Activated CD4-positive, alpha-beta T cell treated with anti-CD3 and anti-CD28 coated beads, Interleukin-2, amount 10 ng/mL, durations not matched to agents 7 days and 5 days (primary cell): Measurements from ENCODE around the gene DLGAP5. TPM values are rescaled to one million over a fixed set of nuclear protein-coding genes. Genes with fewer than 3 reads are reported as not detected.

Experiments
- CTCF ChIA-PET: fragments of 350-600 bp; sonication (Branson Sonifier 250); formaldehyde crosslinking; loops from one replicate; lab custom pipeline; 2021; ENCODE audit warnings: antibody characterized with exemption; lab: Charles Lee
- POLR2A ChIA-PET: fragments of 350-600 bp; sonication (Branson Sonifier 250); formaldehyde crosslinking; loops from one replicate; lab custom pipeline; 2021; ENCODE audit warnings: antibody characterized with exemption; lab: Charles Lee
- DNase-seq: peaks from one replicate; pipeline ENCODE4 v3.0.0-alpha.2; 2020
- H3K27ac Mint-ChIP-seq: one replicate; pipeline ENCODE4 v1.8.0; 2021; ENCODE audit warnings: mild to moderate bottlenecking, moderate library complexity, mixed read lengths
- H3K27me3 Mint-ChIP-seq: one replicate; pipeline ENCODE4 v1.8.0; 2021; ENCODE audit warnings: mixed read lengths
- H3K36me3 Mint-ChIP-seq: one replicate; pipeline ENCODE4 v1.8.0; 2021; ENCODE audit warnings: low read depth, mixed read lengths
- H3K4me1 Mint-ChIP-seq: one replicate; pipeline ENCODE4 v1.8.0; 2021; ENCODE audit warnings: mixed read lengths
- H3K4me3 Mint-ChIP-seq: one replicate; pipeline ENCODE4 v1.8.0; 2021; ENCODE audit warnings: mild to moderate bottlenecking, moderate library complexity, mixed read lengths
- H3K9me3 Mint-ChIP-seq: one replicate; pipeline ENCODE4 v1.8.0; 2021; ENCODE audit warnings: mixed read lengths
- total RNA-seq, 2 experiments: library from RNA; stranded (reverse); gene quantifications; one replicate each; pipeline ENCODE4 v1.2.3, GENCODE V29; 2021

DLGAP5 gene
- total RNA-seq, 2 experiments from 2014 or later, result 109 to 117 TPM

- Mint-ChIP-seq H3K4me1 (peaks cover 10% of the 10 kb centered on the region), H3K9me3 (no peaks in the 10 kb centered on the region), H3K27ac (no peak overlapping the region), H3K27me3 (peaks cover 18% of the 10 kb centered on the region), H3K4me3 (no peak overlapping the region), H3K36me3 (no peaks in the 10 kb centered on the region)
- DNase-seq, result no peak
- POLR2A ChIA-PET, result no interaction called here
- CTCF ChIA-PET, result interaction anchor here (0.6 to 3.0 kb wide), 3 partner anchors 8 to 51 kb away, joined by 3 to 11 read pairs (median 4); no protein-coding TSS in a partner anchor
These were observed 75.5 kb downstream of the DLGAP5 start for GRCh38 chr14:55115861-55116245.

GRCh38 chr14:55115460-55115859, 75.9 kb downstream of the DLGAP5 start:
- no peak overlapping the region for H3K4me3 Mint-ChIP-seq
- peaks cover 18% of the 10 kb centered on the region for H3K27me3 Mint-ChIP-seq
- no peaks in the 10 kb centered on the region for H3K9me3 Mint-ChIP-seq
- no peak overlapping the region for H3K27ac Mint-ChIP-seq
- POLR2A ChIA-PET, result no interaction called here
- H3K4me1 Mint-ChIP-seq, result peaks cover 10% of the 10 kb centered on the region
- no peaks in the 10 kb centered on the region for H3K36me3 Mint-ChIP-seq
- DNase-seq, result no peak
- CTCF ChIA-PET, result interaction anchor here (0.6 to 3.0 kb wide), 4 partner anchors 10 to 51 kb away, joined by 3 to 11 read pairs (median 4); partner anchors contain the start of gene LGALS3

GRCh38 chr14:55114720-55115119, 76.7 kb downstream of the DLGAP5 start:
- H3K27ac Mint-ChIP-seq, result no peak overlapping the region
- H3K4me3 Mint-ChIP-seq, result no peak overlapping the region
- H3K36me3 Mint-ChIP-seq, result no peaks in the 10 kb centered on the region
- DNase-seq, result no peak
- ChIA-PET CTCF (interaction anchor here (0.9 to 3.0 kb wide), 8 partner anchors 8 to 64 kb away, joined by 3 to 11 read pairs (median 4); partner anchors contain the start of genes LGALS3 and MAPK1IP1L), POLR2A (interaction anchor here (0.6 kb wide), 1 partner anchor 147 kb away, joined by 4 read pairs; no protein-coding TSS in a partner anchor)
- H3K4me1 Mint-ChIP-seq, result peaks cover 10% of the 10 kb centered on the region
- no peaks in the 10 kb centered on the region for H3K9me3 Mint-ChIP-seq
- peaks cover 12% of the 10 kb centered on the region for H3K27me3 Mint-ChIP-seq

- POLR2A ChIA-PET, result no interaction called here
- no peak for DNase-seq
- no peaks in the 10 kb centered on the region for H3K9me3 Mint-ChIP-seq
- no peak overlapping the region for H3K4me3 Mint-ChIP-seq
- peaks cover 18% of the 10 kb centered on the region for H3K4me1 Mint-ChIP-seq
- H3K27ac Mint-ChIP-seq, result no peak overlapping the region
- no peaks in the 10 kb centered on the region for H3K27me3 Mint-ChIP-seq
- CTCF ChIA-PET, result interaction anchor here (1.0 kb wide), 1 partner anchor 19 kb away, joined by 3 read pairs; no protein-coding TSS in a partner anchor
- H3K36me3 Mint-ChIP-seq, result no peaks in the 10 kb centered on the region
These were observed 80.2 kb downstream of the DLGAP5 start for GRCh38 chr14:55111122-55111708.

- POLR2A ChIA-PET, result no interaction called here
- Mint-ChIP-seq H3K4me3 (no peak overlapping the region), H3K27ac (no peak overlapping the region), H3K4me1 (peaks cover 22% of the 10 kb centered on the region), H3K36me3 (peaks cover 2% of the 10 kb centered on the region), H3K9me3 (no peaks in the 10 kb centered on the region), H3K27me3 (no peaks in the 10 kb centered on the region)
- CTCF ChIA-PET, result interaction anchor here (0.6 to 2.3 kb wide), 3 partner anchors 9 to 44 kb away, joined by 3 to 5 read pairs (median 5); no protein-coding TSS in a partner anchor
- no peak for DNase-seq
These were observed 81.5 kb downstream of the DLGAP5 start for GRCh38 chr14:55109836-55110235.

GRCh38 chr14:55107766-55108554, 83.4 kb downstream of the DLGAP5 start:
- H3K27ac Mint-ChIP-seq, result peak overlapping the region; percentile 62

GRCh38 chr14:55105991-55106390, 85.4 kb downstream of the DLGAP5 start:
- Mint-ChIP-seq H3K27ac (no peak overlapping the region), H3K9me3 (peaks cover 11% of the 10 kb centered on the region), H3K4me1 (peaks cover 53% of the 10 kb centered on the region), H3K36me3 (peaks cover 14% of the 10 kb centered on the region), H3K27me3 (no peaks in the 10 kb centered on the region), H3K4me3 (no peak overlapping the region)
- DNase-seq, result no peak
- ChIA-PET POLR2A (no interaction called here), CTCF (interaction anchor here (1.6 kb wide), 1 partner anchor 11 kb away, joined by 4 read pairs; no protein-coding TSS in a partner anchor)

More at GRCh38 chr14:55107766-55108554, 83.4 kb downstream of the DLGAP5 start:
- CTCF ChIA-PET, result interaction anchor here (0.6 to 2.3 kb wide), 9 partner anchors 9 to 57 kb away, joined by 3 to 11 read pairs (median 4); partner anchors contain the start of genes LGALS3 and MAPK1IP1L
- Mint-ChIP-seq H3K27me3 (no peaks in the 10 kb centered on the region), H3K9me3 (peaks cover 11% of the 10 kb centered on the region), H3K4me3 (no peak overlapping the region), H3K4me1 (peaks cover 37% of the 10 kb centered on the region), H3K36me3 (peaks cover 14% of the 10 kb centered on the region)
- DNase-seq, result no peak
- POLR2A ChIA-PET, result no interaction called here

- Mint-ChIP-seq H3K27ac (peak overlapping the region; percentile 99), H3K4me1 (peaks cover 66% of the 10 kb centered on the region), H3K4me3 (no peak overlapping the region), H3K36me3 (peaks cover 14% of the 10 kb centered on the region), H3K27me3 (no peaks in the 10 kb centered on the region), H3K9me3 (peaks cover 11% of the 10 kb centered on the region)
- POLR2A ChIA-PET, result interaction anchor here (1.2 kb wide), 1 partner anchor 32 kb away, joined by 3 read pairs; no protein-coding TSS in a partner anchor
- no peak for DNase-seq
- CTCF ChIA-PET, result interaction anchor here (1.0 to 2.1 kb wide), 5 partner anchors 20 to 53 kb away, joined by 3 to 11 read pairs (median 5); partner anchors contain the start of gene MAPK1IP1L
These were observed 87.1 kb downstream of the DLGAP5 start for GRCh38 chr14:55103971-55104954.

GRCh38 chr14:55103005-55103640, 88.3 kb downstream of the DLGAP5 start:
- peak; percentile 57 for DNase-seq
- H3K27me3 Mint-ChIP-seq, result no peaks in the 10 kb centered on the region
- peaks cover 14% of the 10 kb centered on the region for H3K36me3 Mint-ChIP-seq
- peak overlapping the region; percentile 99 for H3K27ac Mint-ChIP-seq
- POLR2A ChIA-PET, result interaction anchor here (0.6 to 1.2 kb wide), 2 partner anchors 29 to 33 kb away, joined by 3 to 6 read pairs; no protein-coding TSS in a partner anchor
- H3K4me1 Mint-ChIP-seq, result peaks cover 67% of the 10 kb centered on the region
- peak overlapping the region; percentile 65 for H3K4me3 Mint-ChIP-seq
- CTCF ChIA-PET, result interaction anchor here (0.8 to 2.1 kb wide), 12 partner anchors 11 to 65 kb away, joined by 3 to 11 read pairs (median 4); partner anchors contain the start of gene MAPK1IP1L
- H3K9me3 Mint-ChIP-seq, result peaks cover 11% of the 10 kb centered on the region

- H3K27ac Mint-ChIP-seq, result peak overlapping the region; percentile 99
- no peaks in the 10 kb centered on the region for H3K27me3 Mint-ChIP-seq
- DNase-seq, result peak; percentile 62
- POLR2A ChIA-PET, result interaction anchor here (0.6 kb wide), 1 partner anchor 30 kb away, joined by 6 read pairs; no protein-coding TSS in a partner anchor
- peaks cover 68% of the 10 kb centered on the region for H3K4me1 Mint-ChIP-seq
- peak overlapping the region; percentile 65 for H3K4me3 Mint-ChIP-seq
- CTCF ChIA-PET, result interaction anchor here (0.8 to 2.1 kb wide), 11 partner anchors 10 to 66 kb away, joined by 3 to 11 read pairs (median 4); partner anchors contain the start of gene MAPK1IP1L
- peaks cover 14% of the 10 kb centered on the region for H3K36me3 Mint-ChIP-seq
- peaks cover 11% of the 10 kb centered on the region for H3K9me3 Mint-ChIP-seq
These were observed 89.2 kb downstream of the DLGAP5 start for GRCh38 chr14:55102141-55102621.

- Mint-ChIP-seq H3K4me1 (peaks cover 72% of the 10 kb centered on the region), H3K27ac (peak overlapping the region; percentile 99)
- POLR2A ChIA-PET, result no interaction called here
These were observed 89.7 kb downstream of the DLGAP5 start for GRCh38 chr14:55101698-55102097.

More at GRCh38 chr14:55101698-55102097, 89.7 kb downstream of the DLGAP5 start:
- H3K9me3 Mint-ChIP-seq, result peaks cover 11% of the 10 kb centered on the region
- no peaks in the 10 kb centered on the region for H3K27me3 Mint-ChIP-seq
- H3K4me3 Mint-ChIP-seq, result no peak overlapping the region
- H3K36me3 Mint-ChIP-seq, result peaks cover 14% of the 10 kb centered on the region
- no peak for DNase-seq
- CTCF ChIA-PET, result interaction anchor here (0.9 to 2.1 kb wide), 8 partner anchors 10 to 50 kb away, joined by 3 to 11 read pairs (median 3); partner anchors contain the start of gene MAPK1IP1L
